HG03521 (cell line): ENCODE data around the gene NOG.

Experiments
- ATAC-seq: cut with Tn5 transposase; IDR thresholded peaks from one replicate; pipeline ENCODE4 v1.9.1; 2021; ENCODE audit warnings: mild to moderate bottlenecking, moderate library complexity; ENCODE audit not compliant: unreplicated experiment

NOG gene

DNA sequence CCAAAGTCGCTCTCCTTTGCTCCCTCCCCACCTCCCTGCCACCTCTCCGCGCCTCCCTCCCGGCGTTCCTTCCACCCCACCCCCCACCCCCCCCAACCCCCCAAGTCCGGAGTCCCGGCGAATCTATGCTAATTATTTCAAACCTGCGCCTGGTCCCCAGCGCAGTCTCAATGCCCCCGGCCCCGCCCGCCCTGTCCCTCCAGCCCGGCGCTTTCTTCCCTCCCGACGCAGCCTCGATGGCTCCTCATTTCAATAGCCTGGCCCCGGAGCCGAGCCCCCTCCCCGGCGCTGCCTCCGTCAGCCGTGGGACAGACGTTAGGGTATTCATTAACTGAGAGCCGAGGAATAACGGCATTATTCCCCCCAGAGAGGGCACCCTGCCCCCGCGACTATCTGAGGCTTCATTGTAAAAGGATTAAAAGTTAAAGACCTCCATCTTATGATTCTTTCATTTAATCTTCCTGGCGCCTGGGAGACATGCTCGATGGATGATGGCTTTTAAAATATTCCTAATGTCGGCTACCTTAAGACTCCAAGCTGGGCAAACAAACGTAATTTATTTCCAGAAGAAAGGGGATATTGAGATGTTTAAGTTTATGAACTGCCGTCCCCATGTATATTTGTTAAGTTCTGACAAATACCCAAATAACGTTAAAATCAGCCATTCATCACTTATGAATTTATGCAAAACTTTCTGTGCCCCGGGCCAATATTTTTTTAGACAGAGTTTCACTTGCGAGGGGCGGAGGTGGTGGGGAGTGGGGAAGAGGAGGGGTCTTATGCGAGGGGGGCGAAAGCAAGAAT is 3.4 kb downstream of the NOG start:
- ATAC-seq: no peak

DNA sequence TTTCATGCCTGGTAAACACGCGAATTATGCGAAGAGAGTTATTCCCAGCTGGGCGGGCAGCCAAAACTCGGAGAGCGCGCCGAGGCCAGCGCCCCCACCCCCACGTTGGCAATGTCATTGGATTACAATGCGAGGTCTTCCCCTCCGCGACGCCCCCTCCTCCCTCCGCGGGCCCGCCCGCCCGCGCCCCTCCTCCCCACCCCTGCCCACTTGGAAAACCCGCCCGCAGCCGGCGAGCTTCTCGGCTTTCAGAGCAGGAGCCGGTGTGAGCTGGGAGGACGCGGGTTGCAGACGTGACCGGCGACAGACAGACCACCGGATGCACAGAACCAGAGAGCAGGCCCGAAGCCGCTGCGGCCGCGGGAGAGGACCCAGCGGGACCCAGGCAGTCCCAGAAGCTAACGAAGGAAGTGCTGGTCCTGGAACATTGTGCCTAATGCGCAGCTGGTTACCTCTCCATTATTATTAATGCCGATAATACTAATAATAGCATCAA is 4.0 kb downstream of the NOG start:
- ATAC-seq: no peak

DNA sequence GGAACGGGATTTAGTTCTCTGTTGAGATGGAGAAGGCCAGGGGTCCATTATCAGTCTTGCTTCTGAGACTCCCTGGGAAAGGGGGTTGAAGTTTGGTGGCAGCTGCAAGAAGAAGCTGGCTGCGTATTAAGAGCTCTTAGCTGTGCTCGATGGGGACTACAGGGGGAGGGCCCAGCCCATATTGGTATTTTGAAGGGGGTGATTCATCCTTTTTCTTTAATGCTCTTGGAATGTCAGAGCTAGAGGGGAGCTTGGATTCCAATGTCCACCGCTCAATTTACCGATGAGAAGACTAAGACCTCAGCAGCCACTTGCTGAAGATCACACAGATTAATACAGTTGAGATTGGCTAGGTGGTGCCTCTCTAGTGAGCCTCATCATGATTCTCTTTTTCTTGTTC is 5.0 kb downstream of the NOG start:
- ATAC-seq: no peak

DNA sequence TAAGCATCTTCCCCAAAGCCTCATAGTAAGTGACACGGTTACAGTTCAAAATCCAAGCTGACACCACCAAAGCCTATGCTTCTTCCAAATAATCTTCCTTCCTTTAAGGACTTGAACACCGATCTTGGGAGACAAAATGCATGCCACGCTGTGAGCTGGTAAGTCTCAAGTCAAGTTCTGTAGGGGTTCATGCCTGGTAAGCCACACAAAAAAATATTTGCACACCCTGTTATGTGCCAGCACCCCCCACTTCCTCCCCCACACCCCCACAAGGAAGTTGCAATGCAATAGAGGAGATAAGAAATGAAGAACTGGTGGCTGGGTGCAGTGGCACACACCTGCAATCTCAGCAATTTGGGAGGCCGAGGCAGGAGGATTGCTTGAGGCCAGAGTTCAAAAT is 5.6 kb downstream of the NOG start:
- ATAC-seq: no peak

DNA sequence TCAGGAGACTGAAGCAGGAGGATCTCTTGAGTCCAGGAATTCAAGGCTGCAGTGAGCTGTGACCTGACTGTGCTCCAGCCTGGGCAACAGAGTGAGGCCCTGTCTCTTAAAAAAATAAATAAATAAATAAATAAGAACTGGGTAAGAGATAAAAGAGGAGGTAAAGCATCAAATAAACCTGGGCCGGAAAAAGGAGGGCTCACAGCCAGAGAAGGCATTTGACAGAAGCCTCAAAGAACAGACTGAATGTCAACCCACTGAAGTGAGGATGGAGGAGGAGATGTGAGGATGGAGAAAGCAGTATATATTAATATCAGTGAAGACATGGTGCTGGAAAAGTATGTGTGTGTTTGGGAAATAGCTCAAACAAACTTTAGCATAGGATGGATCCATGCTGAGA is 6.1 kb downstream of the NOG start:
- ATAC-seq: no peak

DNA sequence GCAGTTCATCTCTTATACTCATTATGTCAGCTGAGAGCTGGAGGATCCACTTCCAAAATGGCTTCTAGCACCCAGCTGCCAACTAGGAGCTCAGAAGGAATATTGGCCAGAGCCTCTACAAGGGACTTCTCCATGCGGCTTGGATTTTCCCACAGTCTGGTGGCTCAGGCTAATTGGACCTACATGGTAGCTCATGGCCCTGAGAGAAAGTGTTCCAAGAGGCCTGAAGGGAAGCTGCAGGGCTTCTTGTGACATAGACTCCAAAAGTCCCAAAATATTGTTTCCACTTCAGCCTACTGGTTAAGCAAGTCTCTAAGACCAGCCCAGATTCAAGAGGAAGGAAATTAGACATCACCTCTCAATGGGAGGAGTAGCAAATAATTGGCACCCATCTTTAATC is 6.8 kb downstream of the NOG start:
- no peak for ATAC-seq

DNA sequence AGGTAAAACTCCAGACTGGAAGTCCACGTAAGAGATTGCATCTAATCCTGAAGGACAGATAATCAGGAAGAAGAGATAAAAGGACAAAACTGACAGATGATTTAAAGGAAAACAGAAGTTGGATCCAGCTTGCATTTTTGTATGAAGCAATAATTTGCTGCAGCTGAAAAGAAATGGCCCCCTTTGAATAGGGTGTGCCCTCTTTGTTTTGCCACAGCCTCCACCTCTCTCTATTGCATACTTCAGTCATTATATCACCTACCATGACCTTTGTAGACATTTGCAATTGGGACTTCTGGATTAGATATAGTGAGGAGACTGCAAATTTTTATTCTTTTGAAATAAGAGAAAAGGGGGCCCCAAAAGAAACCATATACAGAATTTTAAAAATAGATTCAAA is 8.1 kb downstream of the NOG start:
- no peak for ATAC-seq

DNA sequence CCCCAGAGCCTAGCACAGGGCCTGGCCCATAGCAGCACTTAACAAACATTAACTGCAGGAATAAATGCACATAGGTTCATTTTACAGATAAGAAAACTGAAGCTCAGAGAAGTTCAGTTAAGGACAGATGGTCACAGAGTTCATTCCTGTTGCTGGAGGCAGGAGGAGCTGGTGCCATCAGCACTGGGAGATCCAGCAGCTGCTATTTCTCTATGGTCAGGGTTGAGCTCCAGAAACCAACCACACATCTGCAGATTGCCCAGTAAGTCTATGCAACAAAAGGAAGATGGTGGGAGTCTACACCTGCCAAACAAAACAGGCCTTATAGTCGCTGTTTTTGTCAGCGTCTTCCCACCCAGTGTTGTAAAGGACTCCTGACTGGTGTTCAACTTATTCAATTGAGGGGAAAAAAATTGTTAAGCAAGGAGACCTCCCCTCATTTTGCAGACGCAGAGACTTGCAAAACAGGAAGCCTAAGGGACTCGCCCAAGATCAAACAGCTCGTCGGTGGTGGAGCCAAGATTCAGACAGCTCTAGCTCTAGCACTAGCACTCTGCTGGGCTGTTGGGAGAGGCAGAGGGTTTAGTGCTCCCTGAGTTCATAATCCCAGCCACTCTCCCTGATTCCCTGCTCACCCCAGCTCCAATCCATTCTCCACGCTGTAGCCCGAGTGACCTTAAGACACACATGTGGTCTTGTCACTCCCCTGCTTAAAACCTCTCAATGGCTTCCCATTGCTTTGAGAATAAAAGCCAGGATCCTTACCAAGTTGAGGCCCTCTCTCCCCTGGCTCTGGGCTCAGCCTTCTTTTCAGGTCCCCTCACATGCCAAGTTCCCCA is 9.0 kb downstream of the NOG start:
- no peak for ATAC-seq

DNA sequence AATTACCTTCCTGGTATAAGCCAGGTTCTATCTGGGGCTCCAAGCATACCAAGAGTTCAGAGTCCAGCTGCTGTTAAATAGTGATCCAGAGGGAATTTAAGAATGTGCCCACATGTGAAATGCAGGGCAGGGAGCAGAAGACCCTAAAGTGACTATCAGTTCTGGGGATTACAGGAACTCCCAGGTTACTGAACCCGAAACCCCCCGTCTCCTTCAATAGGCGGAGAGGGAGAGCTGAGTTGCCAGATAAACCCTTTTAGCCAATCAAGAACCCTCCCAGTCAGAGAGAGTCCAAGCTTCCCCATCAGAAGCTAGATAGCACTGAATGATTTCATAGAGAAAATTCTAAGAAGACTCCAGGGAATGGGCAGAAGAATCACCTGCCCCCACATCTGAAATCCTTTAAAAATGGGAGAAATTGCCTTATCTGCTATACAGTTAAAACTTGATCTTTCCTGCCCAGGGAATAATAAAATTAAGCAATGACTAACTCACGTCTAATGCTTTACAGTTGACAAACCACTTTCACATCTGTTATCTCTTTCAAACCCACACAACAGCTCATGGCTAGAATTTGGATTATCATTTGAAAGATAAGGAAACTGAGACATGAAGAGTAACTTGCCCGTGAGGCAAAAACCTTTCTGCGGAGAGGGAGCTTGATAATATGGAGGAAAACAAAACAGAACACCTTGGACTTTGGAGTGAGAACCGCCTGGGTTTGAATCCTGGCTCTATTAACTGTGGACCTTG is 10.2 kb downstream of the NOG start:
- ATAC-seq: no peak

DNA sequence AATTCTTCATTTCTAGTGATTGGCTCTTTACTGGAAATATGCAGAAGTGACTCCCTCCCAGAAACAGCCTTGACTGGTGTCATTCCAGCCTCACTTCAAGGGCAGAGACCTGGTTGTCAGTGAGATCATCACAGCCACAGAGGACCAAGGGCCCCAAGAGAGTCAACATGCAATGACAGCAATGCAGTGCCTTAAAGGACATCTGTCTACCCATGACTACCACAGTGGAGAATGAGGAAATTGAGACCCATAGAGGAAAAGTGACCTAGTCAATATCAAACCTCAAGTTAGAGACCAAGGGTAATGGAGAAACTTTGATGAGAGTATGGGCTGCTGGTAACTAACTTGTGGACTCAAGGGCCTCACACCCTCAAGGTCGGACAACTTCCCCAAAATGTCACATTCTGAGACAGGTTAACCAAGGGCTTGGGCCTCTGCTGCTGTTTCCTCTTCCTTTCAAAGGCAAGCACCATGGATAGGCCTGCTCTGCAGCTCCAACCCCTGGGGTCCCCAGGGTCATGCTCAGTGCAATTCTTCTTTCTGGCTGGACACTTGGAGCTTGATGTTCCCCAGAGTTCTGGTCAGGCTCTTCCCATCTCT is 11.3 kb downstream of the NOG start:
- ATAC-seq: no peak

DNA sequence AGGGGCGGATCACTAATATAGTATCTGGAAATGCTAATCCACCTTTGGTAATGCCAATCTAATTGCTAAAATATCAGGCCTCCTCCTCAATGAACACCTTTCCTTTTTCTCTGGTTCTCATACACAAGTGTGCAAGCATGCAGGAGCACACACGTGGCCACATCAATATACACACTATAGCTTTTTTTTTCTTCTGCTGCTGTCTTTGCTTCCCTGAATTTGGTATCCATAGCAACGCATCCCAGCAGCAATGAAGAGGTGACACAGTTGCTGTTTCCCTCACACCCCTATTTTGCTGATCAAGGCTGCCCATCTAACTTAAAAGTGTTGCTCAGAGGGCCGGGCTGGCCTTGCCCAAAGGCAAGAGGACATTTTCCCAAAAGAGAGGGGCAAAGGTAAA is 15.4 kb downstream of the NOG start:
- no peak for ATAC-seq

DNA sequence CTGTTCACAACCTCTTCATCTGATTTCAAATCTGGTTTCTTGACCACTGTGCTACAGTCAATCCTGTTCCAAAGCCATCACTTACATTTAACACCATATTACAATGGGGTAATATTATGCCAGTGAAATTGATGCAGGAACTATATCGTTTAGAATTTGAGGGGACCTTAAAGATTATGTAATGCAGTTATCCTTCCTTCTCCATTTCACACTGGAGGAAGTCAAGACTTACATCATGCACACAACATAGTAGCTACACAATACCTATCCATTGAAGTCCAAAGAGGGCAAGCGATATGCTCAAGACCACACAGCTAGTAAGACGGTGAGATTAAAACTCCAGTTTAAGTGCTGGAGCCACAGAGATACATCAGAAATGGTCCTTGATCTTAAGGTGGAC is 16.8 kb downstream of the NOG start:
- ATAC-seq: no peak

DNA sequence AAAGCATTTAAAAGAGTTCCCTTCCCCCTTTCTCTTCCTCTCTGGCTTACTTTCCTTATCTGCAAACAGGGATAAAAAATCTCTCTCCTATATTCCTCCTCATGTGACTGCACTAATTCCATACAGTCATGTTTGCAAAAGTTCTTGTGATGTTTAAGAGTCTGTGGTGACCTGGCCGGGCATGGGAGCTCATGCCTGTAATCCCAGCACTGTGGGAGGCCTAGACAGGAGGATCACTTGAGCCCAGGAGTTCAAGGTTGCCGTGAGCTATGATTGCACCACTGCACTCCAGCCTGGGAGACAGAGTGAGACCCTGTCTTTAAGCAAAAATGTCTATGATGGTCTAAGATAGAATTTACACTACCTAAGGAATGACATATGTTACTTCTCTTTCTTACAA is 19.6 kb downstream of the NOG start:
- no peak for ATAC-seq

DNA sequence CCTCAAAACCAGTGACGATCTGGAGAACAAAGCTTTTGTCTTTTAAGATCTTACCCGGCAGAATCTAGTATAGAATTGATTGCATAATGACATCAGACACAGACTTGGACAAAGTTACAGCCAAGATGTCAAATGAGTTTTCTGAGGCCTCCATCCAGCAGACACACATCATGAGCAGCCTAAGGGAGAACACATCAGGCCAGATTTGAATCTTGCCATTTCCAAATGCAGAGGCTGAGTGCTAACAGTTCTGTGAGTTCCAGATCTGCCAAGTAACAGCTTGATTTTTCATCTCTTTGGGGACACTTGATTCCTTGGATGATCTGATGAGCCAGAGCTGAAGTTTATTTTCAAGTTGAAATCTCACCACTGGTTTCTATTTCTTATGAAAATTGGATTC is 21.0 kb downstream of the NOG start:
- ATAC-seq: no peak

DNA sequence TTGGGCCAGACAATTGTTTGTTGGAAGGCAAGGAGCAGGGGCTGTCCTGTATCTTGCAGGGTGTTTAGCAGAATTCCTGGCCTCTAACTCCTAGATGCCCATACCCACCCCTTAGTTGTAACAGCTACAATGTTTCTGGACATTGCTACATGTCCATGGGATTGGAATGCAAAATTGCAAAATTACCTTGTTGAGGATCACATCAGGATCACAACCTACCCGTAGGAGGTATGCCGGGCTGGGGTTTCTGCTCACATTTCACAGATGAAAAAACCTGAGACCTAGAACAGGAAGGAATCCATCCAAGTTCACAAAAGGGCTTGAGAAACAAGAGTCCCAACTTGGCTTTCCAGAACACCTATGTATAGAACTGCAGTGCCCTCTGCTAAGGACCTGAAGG is 22.7 kb downstream of the NOG start:
- ATAC-seq: no peak

DNA sequence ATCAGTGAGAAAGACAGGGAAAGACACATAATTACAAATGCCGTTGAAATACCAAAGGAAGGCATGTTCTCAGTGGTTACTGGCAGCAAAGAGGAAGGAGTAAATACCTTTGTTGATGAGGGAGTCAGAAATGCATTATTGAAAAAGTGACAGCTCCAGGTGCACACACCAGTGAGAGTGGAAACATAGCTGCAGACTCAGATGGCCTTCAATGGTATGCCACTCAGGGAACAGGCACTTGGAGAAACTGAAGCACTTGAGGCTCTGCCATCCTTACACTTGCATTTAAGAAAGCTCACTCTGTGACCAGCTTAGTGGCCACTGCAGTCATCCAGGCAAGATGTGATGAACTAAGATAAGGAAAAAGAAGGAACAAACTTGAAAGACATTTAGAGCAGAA is 29.9 kb downstream of the NOG start:
- no peak for ATAC-seq

DNA sequence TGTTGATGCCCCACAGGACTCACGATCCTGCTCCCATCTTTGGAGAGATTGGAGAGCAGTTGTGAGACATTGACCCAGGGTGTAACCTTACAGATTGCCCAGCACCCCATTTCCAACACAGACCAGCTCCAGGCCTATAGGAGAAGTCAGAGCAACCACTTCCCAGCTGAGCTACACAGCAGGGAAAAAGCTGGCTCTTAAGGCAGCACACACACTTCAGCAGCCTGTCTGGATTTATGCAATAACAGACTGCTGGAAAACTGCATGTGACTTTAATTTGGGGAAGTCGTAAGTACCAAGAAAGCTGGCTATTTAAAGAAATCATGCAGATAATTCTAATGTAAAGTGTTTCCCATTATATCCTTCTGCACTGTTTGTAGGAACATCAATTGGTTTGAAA is 30.8 kb downstream of the NOG start:
- no peak for ATAC-seq

DNA sequence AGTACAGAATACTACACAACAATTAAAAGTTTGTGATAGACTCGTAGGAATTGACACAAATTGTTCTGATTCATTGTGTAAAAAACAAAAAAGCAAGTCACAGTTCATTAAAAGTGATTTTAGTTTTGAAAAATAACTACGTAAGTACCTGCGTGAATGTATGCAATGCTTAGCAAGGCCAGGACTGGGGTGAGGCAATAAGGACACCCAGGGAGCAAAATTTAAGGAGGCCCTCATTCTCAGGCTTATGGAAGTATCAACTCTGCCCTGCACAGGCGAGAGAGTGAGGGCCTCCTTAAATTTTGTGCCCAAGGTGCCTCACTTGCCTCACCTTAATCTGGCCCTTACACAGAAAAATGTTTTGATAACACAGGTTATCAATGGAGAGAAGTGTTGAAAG is 31.4 kb downstream of the NOG start:
- ATAC-seq: no peak

DNA sequence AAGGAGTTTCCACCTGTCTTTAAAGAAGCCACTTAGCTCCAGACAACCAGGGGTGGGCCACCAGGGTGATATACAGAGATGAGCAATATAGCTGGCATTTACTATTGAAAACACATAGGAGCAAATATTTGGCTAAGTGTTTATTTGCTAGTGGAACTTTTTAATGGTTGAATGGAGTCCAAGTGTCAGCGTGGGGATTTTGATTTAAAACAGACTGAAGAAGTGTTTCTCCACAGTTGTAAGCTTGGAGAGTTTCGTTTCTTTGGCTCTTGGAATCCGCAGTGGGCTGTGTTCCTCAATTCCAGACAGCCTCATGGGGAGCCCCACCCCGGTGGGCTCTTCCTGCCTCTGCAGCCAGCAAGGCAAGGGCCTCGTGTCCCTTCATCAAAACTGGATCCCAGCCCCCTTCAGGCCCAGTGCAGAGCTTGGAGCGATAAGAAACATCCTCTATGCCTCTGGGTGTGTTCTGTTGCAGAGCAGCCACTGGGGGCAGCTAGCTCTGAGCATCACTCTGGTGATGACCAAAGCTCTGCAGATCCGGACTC is 36.1 kb downstream of the NOG start:
- ATAC-seq: no peak

DNA sequence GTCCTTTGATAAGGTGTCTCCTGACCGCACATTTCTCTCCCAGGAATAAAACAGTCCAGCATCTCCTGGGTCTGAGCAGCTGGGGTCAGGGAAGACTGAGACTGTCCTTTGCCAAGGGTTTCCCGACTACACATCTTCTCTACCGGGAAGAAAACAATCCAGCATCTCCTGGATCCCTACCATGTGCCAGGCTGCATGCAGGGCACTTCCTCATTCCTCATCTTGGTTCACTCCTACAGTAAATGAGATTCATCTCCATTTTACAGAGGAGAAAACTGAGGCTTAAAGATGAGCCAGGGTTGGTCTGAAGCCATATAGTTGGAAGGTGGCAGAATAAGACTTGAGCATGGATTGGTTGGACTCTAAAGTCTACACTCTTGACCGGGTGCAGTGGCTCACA is 36.7 kb downstream of the NOG start:
- no peak for ATAC-seq

DNA sequence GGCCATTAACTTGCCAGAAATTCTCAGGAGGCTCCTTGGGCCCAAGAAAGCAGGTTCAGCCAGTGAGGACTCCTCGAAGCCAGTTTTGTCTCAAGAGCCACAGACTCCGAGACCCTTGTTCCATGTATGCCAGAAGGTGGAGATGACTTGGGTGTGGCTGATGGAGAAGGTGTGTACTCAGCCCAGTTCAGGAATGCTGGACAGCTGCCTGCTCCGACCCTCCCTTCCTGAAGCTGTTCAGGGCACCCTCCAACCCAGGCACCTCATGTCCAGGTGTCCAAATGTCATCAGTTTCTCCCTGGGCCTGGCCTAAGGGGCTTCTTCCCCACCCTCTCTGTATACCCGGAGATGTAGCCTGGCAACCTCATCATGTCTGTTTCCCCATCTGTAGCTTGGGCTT is 40.2 kb downstream of the NOG start:
- no peak for ATAC-seq
